ENCODE measurements around the gene PATL2.
"Not testable (repeated sequence)": the region's sequence is repeated elsewhere in the genome, so short reads cannot be mapped to it uniquely, and the experiment has no call there.

Gene PATL2

GRCh38 chr15:44690245-44690644 lies 20.9 kb downstream of the PATL2 start:
- not testable (repeated sequence) for DNase-seq (ENCODE audit: low spot score)

- DNase-seq (ENCODE audit: low spot score): not testable (repeated sequence)
Measured at GRCh38 chr15:44689318-44689717, 21.8 kb downstream of the PATL2 start.

GRCh38 chr15:44682809-44683682 lies 28.1 kb downstream of the PATL2 start:
- DNase-seq (ENCODE audit: low spot score): not testable (repeated sequence)

- no peak for DNase-seq (ENCODE audit: low spot score)
Measured at GRCh38 chr15:44682211-44682610, 28.9 kb downstream of the PATL2 start.

GRCh38 chr15:44676676-44677075 lies 34.4 kb downstream of the PATL2 start:
- DNase-seq (ENCODE audit: low spot score): no peak

GRCh38 chr15:44675911-44676310 lies 35.2 kb downstream of the PATL2 start:
- no peak for DNase-seq (ENCODE audit: low spot score)

- no peak for DNase-seq (ENCODE audit: low spot score)
Measured at GRCh38 chr15:44673639-44674038, 37.5 kb downstream of the PATL2 start.

GRCh38 chr15:44670087-44670950 lies 40.8 kb downstream of the PATL2 start:
- no peak for DNase-seq (ENCODE audit: low spot score)

- no peak for DNase-seq (ENCODE audit: low spot score)
Measured at GRCh38 chr15:44668921-44669320, 42.2 kb downstream of the PATL2 start.

GRCh38 chr15:44667039-44667360 lies 44.1 kb downstream of the PATL2 start:
- no peak for DNase-seq (ENCODE audit: low spot score)

- no peak for DNase-seq (ENCODE audit: low spot score)
Measured at GRCh38 chr15:44666210-44667038, 44.7 kb downstream of the PATL2 start.

- peak; percentile 98 for DNase-seq (ENCODE audit: low spot score)
Measured at GRCh38 chr15:44663410-44664308, 47.5 kb downstream of the PATL2 start, which contains the start of gene SPG11. TSS of gene SPG11 (minus strand) at chr15:44663662. CDS start at chr15:44663647, 15 bp downstream.

- DNase-seq (ENCODE audit: low spot score): peak; percentile 32
Measured at GRCh38 chr15:44662478-44663409, 48.4 kb downstream of the PATL2 start.

GRCh38 chr15:44661576-44661975 lies 49.5 kb downstream of the PATL2 start:
- DNase-seq (ENCODE audit: low spot score): no peak

- no peak for DNase-seq (ENCODE audit: low spot score)
Measured at GRCh38 chr15:44659056-44659455, 52.1 kb downstream of the PATL2 start.

- DNase-seq (ENCODE audit: low spot score): no peak
Measured at GRCh38 chr15:44657378-44657777, 53.7 kb downstream of the PATL2 start.

- no peak for DNase-seq (ENCODE audit: low spot score)
Measured at GRCh38 chr15:44656913-44657312, 54.2 kb downstream of the PATL2 start.

- no peak for DNase-seq (ENCODE audit: low spot score)
Measured at GRCh38 chr15:44656298-44656697, 54.8 kb downstream of the PATL2 start.

- DNase-seq (ENCODE audit: low spot score): no peak
Measured at GRCh38 chr15:44654858-44655257, 56.3 kb downstream of the PATL2 start.

GRCh38 chr15:44647637-44648036 lies 63.5 kb downstream of the PATL2 start:
- no peak for DNase-seq (ENCODE audit: low spot score)

Data from pons (tissue), 1 donor.